SH-SY5Y (cell line): ENCODE results near the gene POLR3B.

Experiments
- GATA2 ChIP-seq: IDR thresholded peaks from 2 replicates; pipeline ENCODE4 v1.6.1; 2011; ENCODE audit warnings: mild to moderate bottlenecking, low read depth, low read length
- GATA3 ChIP-seq: IDR thresholded peaks from 2 replicates; pipeline ENCODE4 v1.6.1; 2011; ENCODE audit warnings: low read depth, mild to moderate bottlenecking, low read length, moderate library complexity

The POLR3B gene

DNA sequence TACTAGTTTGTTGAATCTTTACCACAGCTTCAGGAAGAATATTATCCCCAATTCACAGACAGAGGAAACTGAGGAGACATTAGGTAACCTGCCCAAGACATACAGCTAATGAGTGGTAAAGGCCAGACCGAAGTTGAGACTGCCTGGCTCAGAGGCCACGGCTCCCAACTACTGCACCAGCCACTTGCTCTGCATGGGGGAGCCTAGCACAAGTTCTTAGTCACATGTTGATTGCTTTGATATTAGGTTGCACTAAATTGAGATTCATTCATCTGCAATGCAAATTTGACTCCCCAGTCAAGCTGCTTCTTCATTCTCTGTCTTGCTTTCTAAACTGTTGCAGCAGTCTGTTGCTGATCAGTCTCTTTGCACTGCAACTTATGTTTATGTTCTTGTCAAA lies 25.9 kb upstream of the POLR3B start:
- TF ChIP-seq GATA2 = no peak
- no peak for TF ChIP-seq GATA3

DNA sequence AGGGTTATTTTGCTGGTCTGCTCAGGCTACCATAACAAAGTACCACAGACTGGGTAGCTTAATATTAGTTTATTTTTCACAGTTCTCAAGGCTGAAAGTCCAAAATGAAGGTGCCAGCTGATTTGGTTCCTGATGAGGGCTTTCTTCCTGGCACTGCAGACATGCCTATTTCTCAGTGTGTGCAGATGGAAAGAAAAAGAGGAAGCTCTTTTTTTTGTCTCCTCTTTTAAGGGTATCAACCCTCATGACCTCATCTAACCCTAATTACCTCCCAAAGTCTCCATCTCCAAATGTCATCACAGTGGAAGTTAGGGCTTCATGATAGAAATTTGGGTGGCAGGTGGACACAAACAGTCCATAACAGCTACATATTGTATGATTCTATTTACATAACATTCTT lies 25.0 kb upstream of the POLR3B start:
- TF ChIP-seq GATA2 (no peak), GATA3 (no peak)

DNA sequence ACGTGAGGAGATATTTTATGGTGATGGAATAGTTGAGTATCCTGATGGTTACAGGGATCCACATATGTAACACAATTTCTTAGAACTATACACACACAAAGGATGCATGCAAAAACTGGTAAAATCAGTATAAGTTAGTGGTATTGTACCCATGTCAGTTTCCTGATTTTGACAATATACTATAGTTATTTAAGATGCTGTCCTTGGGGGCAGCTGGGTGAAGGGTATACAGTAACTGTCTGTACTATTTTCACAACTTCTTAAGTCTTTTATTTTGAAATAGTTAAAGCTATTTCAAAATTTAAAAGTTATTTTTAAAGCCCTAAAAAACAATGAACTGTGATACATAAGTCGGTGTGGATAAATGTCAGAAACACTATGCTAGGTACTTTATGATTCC lies 24.5 kb upstream of the POLR3B start:
- no peak for TF ChIP-seq GATA2
- no peak for TF ChIP-seq GATA3

DNA sequence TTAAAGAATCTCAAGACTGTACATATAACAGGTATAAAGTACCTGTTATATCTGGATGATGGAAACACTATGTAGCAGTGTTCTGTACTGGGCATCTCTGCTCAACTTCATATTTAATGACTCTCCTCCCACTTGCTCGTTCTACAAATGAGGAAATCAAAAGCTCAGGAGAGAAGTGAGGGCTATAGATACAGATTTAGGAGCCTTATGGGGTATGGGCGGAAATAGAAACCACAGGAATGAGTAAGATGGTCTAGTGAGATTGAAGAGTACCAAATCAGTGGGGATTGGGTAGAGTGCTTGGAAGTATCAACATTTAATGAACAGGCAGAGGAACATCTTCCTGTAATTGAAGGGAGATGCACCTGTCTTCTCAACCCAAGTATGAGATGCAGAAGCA lies 23.8 kb upstream of the POLR3B start:
- TF ChIP-seq GATA2 (no peak), GATA3 (no peak)

DNA sequence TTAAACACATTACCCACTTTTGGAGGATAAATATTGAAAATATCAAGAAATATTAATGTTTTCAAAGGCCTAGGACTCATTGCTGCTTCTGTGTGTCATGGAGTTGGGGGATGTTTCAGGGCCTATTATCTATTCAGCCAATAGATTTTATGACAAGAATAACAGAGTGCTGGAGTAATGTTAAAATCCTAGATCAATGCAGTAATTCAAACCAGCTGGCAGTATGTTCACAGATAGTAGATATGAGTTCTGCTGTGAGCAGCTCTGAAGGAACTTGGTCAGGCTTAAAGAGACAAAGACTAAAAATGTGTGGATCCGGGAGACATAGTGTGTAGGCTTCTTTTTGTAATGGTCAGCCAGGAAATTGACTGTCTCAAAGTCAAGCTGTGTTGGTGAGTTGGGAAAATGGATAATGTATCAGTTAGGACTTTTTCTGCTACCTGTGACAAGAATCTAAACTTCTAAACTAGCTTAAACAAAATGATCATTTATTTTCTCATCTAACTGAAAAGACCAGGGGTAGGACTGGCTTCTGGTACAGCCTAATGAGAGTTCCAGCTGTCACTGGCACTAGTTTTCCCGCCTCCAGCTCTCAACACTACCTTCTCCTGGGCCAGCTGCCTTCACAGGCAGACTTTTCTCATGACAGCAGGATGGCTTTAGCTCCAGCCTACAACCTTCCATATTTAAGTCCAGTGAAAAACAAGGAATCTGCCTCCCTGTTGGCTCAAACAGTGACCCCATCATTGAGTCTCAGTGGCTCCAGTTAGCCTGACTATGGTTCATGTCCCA lies 16.3 kb upstream of the POLR3B start:
- TF ChIP-seq GATA2 = peak; percentile 71
- peak; percentile 54; the same call in 1 of the 2 replicates for TF ChIP-seq GATA3

DNA sequence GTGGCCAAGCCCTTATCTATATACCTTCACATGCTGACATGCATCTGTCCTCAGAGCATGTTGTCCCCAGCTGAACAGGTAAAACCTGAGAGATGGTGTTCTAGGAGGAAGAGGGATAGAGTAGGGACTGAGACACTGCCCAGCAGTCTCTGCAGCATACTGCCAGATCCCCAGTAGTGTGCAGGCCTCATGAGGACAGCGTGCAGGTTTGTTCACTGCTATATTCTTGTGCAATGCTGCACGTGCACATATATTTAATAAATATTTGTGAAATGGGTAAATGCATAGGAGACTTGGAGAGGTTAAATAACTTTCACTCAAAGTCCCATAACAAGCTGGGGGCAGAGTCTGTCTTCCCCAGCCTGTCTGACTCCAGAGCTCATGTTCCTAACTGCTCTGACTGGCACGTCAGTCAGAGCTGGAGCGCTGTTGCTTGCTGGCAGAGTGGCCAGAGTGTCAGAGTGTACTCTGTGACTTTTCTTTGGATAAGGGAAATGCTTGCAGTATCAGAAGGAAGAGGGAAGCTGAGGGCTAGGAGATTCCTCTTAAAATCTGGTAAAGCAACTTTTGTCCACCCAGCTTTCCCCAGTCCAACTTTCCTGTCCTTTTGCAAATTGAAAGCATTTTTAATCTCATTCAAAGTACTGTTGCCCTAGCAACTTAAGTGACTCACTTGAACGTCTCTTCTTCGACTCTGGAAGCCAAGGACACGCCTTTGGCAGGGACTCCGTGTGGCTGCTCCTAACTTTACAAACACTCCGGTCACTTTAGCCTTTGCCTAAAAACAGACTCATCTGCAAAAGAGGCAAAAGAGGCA lies 14.9 kb upstream of the POLR3B start:
- TF ChIP-seq GATA2 = no peak
- no peak for TF ChIP-seq GATA3

DNA sequence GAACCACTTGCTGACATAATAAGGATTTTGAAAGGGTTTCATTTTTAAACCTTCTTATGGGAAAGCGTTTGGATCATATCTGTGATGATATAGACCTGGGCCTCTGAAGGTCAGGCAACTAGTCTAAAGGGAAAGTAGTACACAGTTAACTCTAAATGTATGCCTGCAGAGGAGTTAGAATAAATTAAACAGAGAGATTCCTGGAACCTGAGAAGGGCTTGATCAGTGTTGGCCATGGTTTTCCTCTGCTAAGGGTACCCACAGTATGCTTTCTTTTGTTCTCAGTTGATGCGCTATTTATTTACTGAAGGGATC lies 14.4 kb upstream of the POLR3B start:
- TF ChIP-seq GATA2 (no peak), GATA3 (no peak)

DNA sequence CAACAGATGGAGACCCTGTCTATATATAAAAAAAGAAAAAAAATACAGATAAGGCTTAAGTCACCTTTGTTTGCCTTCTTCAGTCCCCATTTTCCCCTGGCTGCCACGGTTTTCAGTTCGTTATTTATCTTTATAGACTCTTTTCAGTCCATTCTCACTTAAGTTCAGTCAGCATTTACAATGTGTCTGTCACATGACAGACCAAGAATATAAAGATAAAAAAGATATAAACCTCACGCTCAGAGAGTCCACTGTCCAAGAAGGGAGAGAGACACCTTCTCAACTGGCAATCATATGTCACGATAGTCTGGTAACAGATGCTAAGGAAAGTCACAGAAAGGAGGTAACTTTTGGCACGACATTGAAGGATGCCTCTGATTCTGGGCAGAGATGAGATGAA lies 13.4 kb upstream of the POLR3B start:
- no peak for TF ChIP-seq GATA2
- no peak for TF ChIP-seq GATA3

DNA sequence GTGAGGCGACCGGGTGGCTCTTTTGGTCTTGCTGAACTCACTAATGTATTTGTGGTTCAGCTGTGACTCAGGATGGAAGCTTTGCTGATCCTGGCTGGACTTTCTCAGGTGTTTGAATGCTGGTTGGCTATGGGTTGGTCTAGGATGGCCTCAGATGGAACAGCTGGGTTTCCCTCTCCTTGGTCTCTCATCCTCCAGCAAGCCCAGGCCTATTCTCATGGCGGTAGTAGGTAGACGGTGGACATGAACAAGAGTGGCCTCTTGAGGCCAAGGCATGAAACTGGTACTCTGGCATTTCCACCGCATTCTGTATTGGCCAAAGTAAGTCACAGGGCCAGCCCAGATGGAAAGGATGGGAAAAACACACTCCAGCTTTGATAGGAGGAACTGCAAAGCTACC lies 11.8 kb upstream of the POLR3B start:
- no peak for TF ChIP-seq GATA3

DNA sequence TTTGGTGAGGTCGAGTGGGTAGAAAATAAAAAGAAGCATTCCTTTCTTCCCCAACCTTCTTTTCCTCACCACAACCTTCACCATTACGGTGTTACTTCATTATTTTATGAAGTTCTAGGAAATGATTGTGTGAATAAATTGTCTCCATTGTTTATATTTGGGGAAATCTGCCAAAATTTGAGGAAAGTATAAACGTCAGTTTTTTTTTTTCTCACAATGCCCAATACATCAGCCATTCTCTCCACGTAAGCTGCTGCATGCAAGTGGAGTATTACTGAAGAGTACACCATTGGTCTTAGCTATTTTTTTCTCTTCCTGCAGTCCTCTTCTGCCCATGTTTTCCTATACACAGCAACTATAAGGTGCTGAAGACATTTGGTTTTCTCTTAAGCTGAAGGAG lies 9.1 kb upstream of the POLR3B start:
- no peak for TF ChIP-seq GATA2
- TF ChIP-seq GATA3 = no peak

DNA sequence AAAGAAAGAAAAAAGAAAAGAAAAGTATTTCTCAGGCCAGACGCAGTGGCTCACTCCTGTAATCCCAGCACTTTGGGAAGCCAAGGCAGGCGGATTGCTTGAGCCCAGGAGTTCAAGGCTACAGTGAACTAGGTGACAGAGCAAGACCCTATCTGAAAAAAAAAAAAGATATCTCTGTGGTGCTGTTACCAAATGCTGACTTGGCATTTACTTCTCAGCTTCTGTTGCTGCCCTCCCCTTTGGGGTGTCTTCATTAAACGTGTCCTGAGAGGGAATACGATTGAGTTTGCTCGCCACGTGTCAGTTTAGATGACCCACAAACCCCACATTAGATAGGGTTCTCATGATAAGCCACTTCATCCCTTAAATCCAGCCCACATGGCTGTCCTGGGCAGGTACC lies 4.4 kb upstream of the POLR3B start:
- TF ChIP-seq GATA3 = no peak
- no peak for TF ChIP-seq GATA2

DNA sequence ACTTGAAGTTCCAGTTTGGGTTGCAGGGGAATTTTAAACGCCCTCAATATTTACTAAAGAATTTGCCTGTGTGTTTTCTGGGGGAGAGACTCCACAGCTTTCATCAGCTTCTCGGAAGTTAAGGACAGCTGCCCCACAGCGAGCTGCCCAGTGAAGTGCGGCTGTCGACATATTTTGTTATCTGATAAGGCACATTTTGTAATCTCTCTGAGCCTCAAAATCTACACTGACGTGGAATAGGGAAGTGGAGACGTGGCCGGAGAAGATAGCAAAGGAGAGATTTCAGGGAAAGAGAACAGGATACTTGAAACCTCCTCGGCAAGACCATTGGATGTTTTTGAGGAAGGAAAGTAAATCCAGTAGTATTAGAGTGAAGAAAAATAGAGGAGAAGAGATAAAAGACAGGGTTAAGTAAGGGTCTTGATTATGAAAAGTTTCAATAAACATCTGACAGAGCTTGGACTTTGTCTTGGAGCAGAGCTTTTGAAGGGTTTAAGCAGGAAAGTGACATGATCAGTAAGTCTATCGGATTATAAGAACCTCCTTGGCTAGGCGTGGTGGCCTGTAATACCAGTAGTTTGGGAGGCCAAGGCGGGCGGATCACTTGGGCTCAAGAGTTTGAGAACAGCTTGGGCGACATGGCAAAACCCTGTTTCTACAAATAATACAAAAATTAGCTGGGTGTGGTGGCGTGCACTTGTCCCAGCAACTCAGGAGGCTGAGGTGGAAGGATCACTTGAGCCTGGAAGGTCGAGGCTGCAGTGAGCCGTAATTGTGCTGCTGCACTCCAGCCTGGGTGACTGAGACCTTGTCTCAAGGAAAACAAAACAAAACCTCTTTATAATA lies 1.1 kb downstream of the POLR3B start:
- TF ChIP-seq GATA2 (peak; percentile 86), GATA3 (0 out of 2 replicates have a peak, but pooled peaks have one; percentile 22)

DNA sequence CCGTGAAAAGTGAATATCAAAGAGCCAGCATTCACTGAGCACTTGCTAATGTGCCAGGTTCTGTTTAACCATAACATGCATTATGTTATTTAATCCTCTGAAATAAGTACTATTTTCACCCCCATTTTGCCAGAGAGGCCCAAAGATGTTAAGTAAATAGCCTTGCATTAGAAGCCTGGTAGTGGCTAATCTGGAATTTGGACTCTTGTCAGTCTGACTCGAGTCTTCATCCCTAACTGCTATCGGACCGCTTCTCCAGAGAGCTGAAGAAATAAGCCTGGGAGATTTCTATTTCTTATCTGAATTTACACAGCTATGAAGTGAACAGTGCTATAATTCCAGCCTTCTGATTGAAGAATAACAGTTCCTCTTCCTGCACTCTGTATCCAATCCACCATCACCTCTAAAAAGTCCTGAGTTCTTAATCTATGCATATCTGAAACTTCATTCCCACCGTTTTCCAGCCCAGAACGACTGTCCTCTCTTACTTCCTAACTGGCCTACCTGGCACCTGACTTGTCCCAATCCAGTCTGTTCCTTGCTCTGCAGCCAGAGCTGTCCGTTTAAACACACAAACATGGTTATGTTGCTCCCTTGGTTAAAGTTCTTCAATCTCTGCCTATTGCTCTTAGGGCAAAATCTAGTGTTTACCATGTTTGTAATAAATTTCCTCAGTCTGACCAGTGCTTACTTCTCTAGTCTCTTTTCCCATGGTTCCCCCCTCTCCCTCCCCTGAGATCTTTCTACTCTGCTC lies 2.3 kb downstream of the POLR3B start:
- TF ChIP-seq GATA3 (no peak), GATA2 (no peak)

DNA sequence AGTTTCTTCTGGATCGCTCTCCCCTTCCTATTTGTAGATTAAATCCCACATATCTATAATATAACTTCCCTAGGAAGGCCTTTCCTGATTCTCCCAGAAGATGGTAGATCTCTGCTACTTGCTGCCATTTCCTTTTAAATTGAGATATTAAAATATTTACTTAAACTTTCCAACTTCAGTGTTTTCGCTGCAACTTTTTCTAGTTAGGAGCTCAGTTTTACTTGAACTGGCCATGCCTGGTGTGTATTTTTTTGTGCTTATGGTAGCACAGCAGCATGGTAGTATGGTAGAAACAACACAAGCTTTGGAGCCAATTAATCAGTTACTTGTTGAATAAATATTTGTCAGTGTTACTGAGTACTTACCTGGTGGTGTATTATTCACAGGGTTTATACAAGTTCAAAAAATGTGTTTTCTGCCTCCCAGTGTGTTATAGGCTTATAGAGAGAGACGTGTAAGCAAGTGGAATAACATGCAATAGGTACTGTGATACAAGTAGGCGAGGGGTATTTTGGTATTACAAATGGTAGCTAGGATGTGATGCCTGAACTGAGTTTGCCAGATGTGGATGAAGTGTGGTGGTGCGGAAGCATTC lies 2.9 kb downstream of the POLR3B start:
- TF ChIP-seq GATA3 (no peak), GATA2 (no peak)
